SK-N-MC (cell line): Measurements from ENCODE around the gene ABI3BP.

ENCODE experiments used
- EZH2 ChIP-seq: fragments of 200-600 bp; sonication (generic); IDR thresholded peaks from one replicate; pipeline ENCODE4 v1.6.1; 2017; ENCODE audit warnings: antibody characterized with exemption
- POLR2AphosphoS5 ChIP-seq: IDR thresholded peaks from 2 replicates; pipeline ENCODE4 v1.6.1; 2012; ENCODE audit warnings: mild to moderate bottlenecking, low read depth, low read length, borderline replicate concordance

DNA sequence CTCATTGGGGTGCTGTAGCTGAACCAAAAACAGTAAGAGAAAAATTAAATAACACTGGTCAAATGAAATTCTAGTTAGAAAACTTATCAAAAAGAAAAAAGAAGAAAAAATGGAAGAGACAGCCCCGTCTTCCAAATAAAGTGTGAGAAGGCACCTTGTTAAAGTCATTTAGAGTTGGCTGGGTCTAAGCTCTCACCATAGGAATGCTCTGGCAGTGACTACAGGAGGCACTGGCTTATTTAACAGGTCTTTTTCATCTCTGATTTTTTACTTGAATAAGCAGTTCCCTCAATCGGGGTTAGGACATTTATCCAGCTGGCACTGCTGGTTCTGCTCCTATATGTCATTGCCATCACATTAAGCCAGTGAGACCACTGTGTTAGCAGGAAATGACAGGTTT is 1.6 kb upstream of the ABI3BP start:
- TF ChIP-seq EZH2 (no peak), POLR2AphosphoS5 (no peak)
